Neural cell (in vitro differentiated cells): ENCODE measurements around the gene LKAAEAR1. TPM values are rescaled to one million over a fixed set of nuclear protein-coding genes. Genes with fewer than 3 reads are reported as not detected.

Experiments
- H2AFZ ChIP-seq: fragments of 200-600, 300-800 bp; sonication (generic), shearing (Covaris generic); 2 replicates; pipeline ENCODE4 v1.6.0; 2014; ENCODE audit warnings: low read depth, mild to moderate bottlenecking, antibody characterized with exemption, low read length, moderate library complexity
- H3F3A ChIP-seq: fragments of 200-600 bp; shearing (Covaris generic); 2 replicates; pipeline ENCODE4 v1.6.1; 2016; ENCODE audit warnings: mild to moderate bottlenecking, moderate library complexity, mixed read lengths, antibody characterized with exemption, low read length; ENCODE audit not compliant: insufficient read depth, poor library complexity, severe bottlenecking
- H3K27ac ChIP-seq: fragments of 200-600, 300-800 bp; sonication (generic), shearing (Covaris generic); 2 replicates; pipeline ENCODE4 v1.5.1; 2014; ENCODE audit warnings: mild to moderate bottlenecking, low read length, moderate library complexity
- H3K27me3 ChIP-seq: fragments of 300-800, 200-600 bp; sonication (generic), shearing (Covaris generic); 2 replicates; pipeline ENCODE4 v1.6.0; 2014; ENCODE audit warnings: mild to moderate bottlenecking, low read depth, low read length, moderate library complexity; ENCODE audit not compliant: insufficient read depth
- H3K36me3 ChIP-seq: fragments of 300-800, 200-600 bp; sonication (generic), shearing (Covaris generic); 2 replicates; pipeline ENCODE4 v1.5.1; 2014; ENCODE audit warnings: mild to moderate bottlenecking, antibody characterized with exemption, low read length, moderate library complexity; ENCODE audit not compliant: insufficient read depth
- H3K4me2 ChIP-seq: fragments of 300-800, 200-600 bp; sonication (generic), shearing (Covaris generic); 2 replicates; pipeline ENCODE4 v1.6.0; 2014; ENCODE audit warnings: mild to moderate bottlenecking, low read length
- H3K4me3 ChIP-seq: fragments of 300-800, 200-600 bp; sonication (generic), shearing (Covaris generic); 2 replicates; pipeline ENCODE4 v1.5.1; 2014; ENCODE audit warnings: mild to moderate bottlenecking, low read length, moderate library complexity
- H3K79me2 ChIP-seq: fragments of 200-600 bp; shearing (Covaris generic); replicated peaks from 2 replicates; pipeline ENCODE4 v1.6.0; 2014; ENCODE audit warnings: mild to moderate bottlenecking, low read length, moderate library complexity; ENCODE audit not compliant: insufficient read depth
- H3K9ac ChIP-seq: fragments of 300-800, 200-600 bp; sonication (generic), shearing (Covaris generic); 2 replicates; pipeline ENCODE4 v1.6.1; 2016; ENCODE audit warnings: mild to moderate bottlenecking, low read length, mixed read lengths
- H3K9me2 ChIP-seq: fragments of 200-600 bp; shearing (Covaris generic); 2 replicates; pipeline ENCODE4 v1.6.1; 2016; ENCODE audit warnings: mild to moderate bottlenecking, low read length, mixed read lengths; ENCODE audit not compliant: insufficient read depth
- H3K9me3 ChIP-seq: fragments of 200-600, 300-800 bp; sonication (generic), shearing (Covaris generic); 2 replicates; pipeline ENCODE4 v1.6.1; 2016; ENCODE audit warnings: mild to moderate bottlenecking, mixed run types, low read length, moderate library complexity, mixed read lengths
- H4K20me1 ChIP-seq: fragments of 200-600 bp; shearing (Covaris generic); 2 replicates; pipeline ENCODE4 v1.6.1; 2016; ENCODE audit warnings: mild to moderate bottlenecking, mixed run types; ENCODE audit not compliant: insufficient read depth
- CTCF ChIP-seq: fragments of 450-650 bp; IDR thresholded peaks from 2 replicates; pipeline ENCODE4 v1.5.1; 2014; ENCODE audit warnings: antibody characterized with exemption, mild to moderate bottlenecking, moderate library complexity; ENCODE audit not compliant: poor library complexity, severe bottlenecking
- EP300 ChIP-seq: fragments of 450-650 bp; conservative IDR thresholded peaks from 2 replicates; pipeline ENCODE4 v1.6.1; 2014; ENCODE audit warnings: antibody characterized with exemption, mild to moderate bottlenecking, moderate library complexity; ENCODE audit not compliant: poor library complexity, severe bottlenecking
- EZH2 ChIP-seq: fragments of 200-600, 300-800 bp; shearing (Covaris generic), sonication (generic); IDR thresholded peaks from 2 replicates; pipeline ENCODE4 v1.6.1; 2014; ENCODE audit warnings: antibody characterized with exemption, low read length, borderline replicate concordance, mild to moderate bottlenecking; ENCODE audit not compliant: insufficient read depth, poor library complexity, severe bottlenecking
- MXI1 ChIP-seq: fragments of 450-650 bp; conservative IDR thresholded peaks from 2 replicates; pipeline ENCODE4 v1.6.1; 2014; ENCODE audit warnings: antibody characterized with exemption, mild to moderate bottlenecking; ENCODE audit not compliant: poor library complexity, severe bottlenecking
- POLR2AphosphoS5 ChIP-seq: IDR thresholded peaks from 2 replicates; pipeline ENCODE4 v1.6.1; 2012
- RAD21 ChIP-seq: fragments of 450-650 bp; conservative IDR thresholded peaks from 2 replicates; pipeline ENCODE4 v1.6.1; 2014; ENCODE audit warnings: antibody characterized with exemption, mild to moderate bottlenecking, moderate library complexity
- REST ChIP-seq: IDR thresholded peaks from 2 replicates; pipeline ENCODE4 v1.6.1; 2012; ENCODE audit warnings: borderline replicate concordance
- SMC3 ChIP-seq: fragments of 450-650 bp; conservative IDR thresholded peaks from 2 replicates; pipeline ENCODE4 v1.6.1; 2014; ENCODE audit warnings: antibody characterized with exemption, mild to moderate bottlenecking, moderate library complexity; ENCODE audit not compliant: poor library complexity
- TAF1 ChIP-seq: IDR thresholded peaks from 2 replicates; pipeline ENCODE4 v1.6.1; 2012; ENCODE audit warnings: low read depth
- polyA plus RNA-seq: library from polyadenylated mRNA; depleted of rRNA; stranded (reverse); fragments of >200 nt; gene quantifications from 2 replicates; pipeline ENCODE4 v1.2.3, GENCODE V29; 2014

The LKAAEAR1 gene
- polyA plus RNA-seq, 1 donor from 2014 or later, result 9.3 TPM

GRCh38 chr20:64058536-64058935 is 25.7 kb downstream of the LKAAEAR1 start:
- Histone ChIP-seq H3K9ac (no peak overlapping the region), H3K4me2 (no peak overlapping the region), H3K27me3 (no peaks in the 10 kb centered on the region), H3K27ac (no peak overlapping the region), H3K36me3 (no peaks in the 10 kb centered on the region), H4K20me1 (no peaks in the 10 kb centered on the region), H3K79me2 (peaks cover under 1% of the 10 kb centered on the region), H2AFZ (no peak overlapping the region), H3K4me3 (no peak overlapping the region), H3F3A (no peaks in the 10 kb centered on the region), H3K9me2 (no peaks in the 10 kb centered on the region), H3K9me3 (no peaks in the 10 kb centered on the region)
- TF ChIP-seq EZH2, result no peak
- no peak for TF ChIP-seq EP300

GRCh38 chr20:64057628-64058498 is 26.3 kb downstream of the LKAAEAR1 start:
- Histone ChIP-seq H3K79me2 (no peaks in the 10 kb centered on the region), H3K4me2 (no peak overlapping the region), H3K4me3 (no peak overlapping the region), H4K20me1 (no peaks in the 10 kb centered on the region), H3K27me3 (no peaks in the 10 kb centered on the region), H3K9me3 (no peaks in the 10 kb centered on the region), H3K9me2 (no peaks in the 10 kb centered on the region), H3F3A (no peaks in the 10 kb centered on the region), H3K9ac (no peak overlapping the region), H3K27ac (no peak overlapping the region), H3K36me3 (no peaks in the 10 kb centered on the region), H2AFZ (no peak overlapping the region)
- TF ChIP-seq MXI1 (no peak), SMC3 (peak; percentile 26), EP300 (no peak), EZH2 (no peak), REST (no peak), TAF1 (no peak), CTCF (peak; percentile 70), RAD21 (peak; percentile 43), POLR2AphosphoS5 (no peak)
